GM23338 (cell line): ENCODE measurements around the gene ECPAS. TPM values are rescaled to one million over a fixed set of nuclear protein-coding genes. Genes with fewer than 3 reads are reported as not detected.

Experiments used
- ATAC-seq: fragments of 200-7000 bp; cut with Tn5 transposase; 3 replicates; pipeline ENCODE4 v1.9.1; 2020
- DNase-seq: peaks from one replicate; pipeline ENCODE4 v3.0.0-alpha.2; 2015; ENCODE audit warnings: low spot score
- H2AFZ ChIP-seq: fragments of 200-600 bp; sonication (generic); 2 replicates; pipeline ENCODE4 v1.8.0; 2016; ENCODE audit warnings: antibody characterized with exemption, mild to moderate bottlenecking, moderate library complexity
- H3F3A ChIP-seq: fragments of 200-600 bp; sonication (generic); replicated peaks from 2 replicates; pipeline ENCODE4 v1.8.0; 2017; ENCODE audit warnings: antibody characterized with exemption, mixed run types, low read depth
- H3K27ac ChIP-seq: fragments of 200-600 bp; sonication (generic); 2 replicates; pipeline ENCODE4 v1.6.1; 2016; ENCODE audit warnings: low read depth
- H3K27me3 ChIP-seq: fragments of 200-600 bp; sonication (generic); 2 replicates; pipeline ENCODE4 v1.8.0; 2016; ENCODE audit warnings: mild to moderate bottlenecking, mixed run types, moderate library complexity; ENCODE audit not compliant: insufficient read depth
- H3K36me3 ChIP-seq: fragments of 200-600 bp; sonication (generic); 2 replicates; pipeline ENCODE4 v1.8.0; 2016; ENCODE audit warnings: mild to moderate bottlenecking; ENCODE audit not compliant: insufficient read depth
- H3K4me1 ChIP-seq: fragments of 200-600 bp; sonication (generic); 2 replicates; pipeline ENCODE4 v1.8.0; 2016; ENCODE audit warnings: mild to moderate bottlenecking, moderate library complexity; ENCODE audit not compliant: insufficient read depth
- H3K4me2 ChIP-seq: fragments of 200-600 bp; sonication (generic); 2 replicates; pipeline ENCODE4 v1.7.1; 2017; ENCODE audit warnings: mixed run types
- H3K4me3 ChIP-seq: fragments of 200-600 bp; sonication (generic); 2 replicates; pipeline ENCODE4 v1.6.1; 2016; ENCODE audit warnings: mixed run types
- H3K79me2 ChIP-seq: fragments of 200-600 bp; sonication (generic); replicated peaks from 2 replicates; pipeline ENCODE4 v1.8.0; 2017; ENCODE audit warnings: mild to moderate bottlenecking; ENCODE audit not compliant: insufficient read depth
- H3K9me2 ChIP-seq: fragments of 200-600 bp; sonication (generic); 2 replicates; pipeline ENCODE4 v1.8.0; 2017; ENCODE audit not compliant: insufficient read depth
- H4K20me1 ChIP-seq: fragments of 200-600 bp; sonication (generic); replicated peaks from 2 replicates; pipeline ENCODE4 v1.8.0; 2017; ENCODE audit warnings: mild to moderate bottlenecking; ENCODE audit not compliant: insufficient read depth
- H3K27ac Mint-ChIP-seq: 2 replicates; pipeline ENCODE4 v1.8.0; 2020; ENCODE audit warnings: inconsistent platforms, mild to moderate bottlenecking, moderate library complexity, mixed read lengths
- H3K27me3 Mint-ChIP-seq: 3 replicates; pipeline ENCODE4 v1.8.0; 2022; ENCODE audit warnings: low read depth, mild to moderate bottlenecking, moderate library complexity, mixed read lengths, inconsistent platforms; ENCODE audit not compliant: insufficient read depth, poor library complexity
- H3K36me3 Mint-ChIP-seq: 3 replicates; pipeline ENCODE4 v1.8.0; 2021; ENCODE audit warnings: low read depth, mild to moderate bottlenecking, inconsistent platforms, moderate library complexity, mixed read lengths
- H3K4me1 Mint-ChIP-seq: 3 replicates; pipeline ENCODE4 v1.8.0; 2020; ENCODE audit warnings: mild to moderate bottlenecking, inconsistent platforms, mixed read lengths
- H3K4me3 Mint-ChIP-seq: 3 replicates; pipeline ENCODE4 v1.8.0; 2021; ENCODE audit warnings: moderate library complexity, mild to moderate bottlenecking, inconsistent platforms, mixed read lengths
- H3K9me3 Mint-ChIP-seq: 3 replicates; pipeline ENCODE4 v1.8.0; 2020; ENCODE audit warnings: moderate library complexity, mild to moderate bottlenecking, inconsistent platforms, mixed read lengths
- CREB1 ChIP-seq: fragments of 250-450 bp; sonication (Bioruptor Pico); IDR thresholded peaks from 2 replicates; pipeline ENCODE4 v1.5.0; 2020; ENCODE audit warnings: low read depth, mild to moderate bottlenecking, moderate library complexity
- EZH2 ChIP-seq: fragments of 200-600 bp; sonication (generic); IDR thresholded peaks from one replicate; pipeline ENCODE4 v1.8.0; 2017; ENCODE audit warnings: antibody characterized with exemption, mild to moderate bottlenecking, low read depth; ENCODE audit not compliant: unreplicated experiment
- EZH2phosphoT487 ChIP-seq: fragments of 200-600 bp; sonication (generic); IDR thresholded peaks from one replicate; pipeline ENCODE4 v1.8.1; 2018; ENCODE audit warnings: antibody characterized with exemption; ENCODE audit not compliant: unreplicated experiment
- JUNB ChIP-seq: IDR thresholded peaks from one replicate; pipeline ENCODE4 v1.6.1; 2016; ENCODE audit warnings: antibody characterized with exemption; ENCODE audit not compliant: unreplicated experiment
- NANOG ChIP-seq: IDR thresholded peaks from 2 replicates; pipeline ENCODE4 v1.6.1; 2016; ENCODE audit warnings: antibody characterized with exemption, borderline replicate concordance
- POLR2AphosphoS5 ChIP-seq: IDR thresholded peaks from 2 replicates; pipeline ENCODE4 v1.6.1; 2016; ENCODE audit warnings: antibody characterized with exemption, low read depth
- STAT1 ChIP-seq: IDR thresholded peaks from one replicate; pipeline ENCODE4 v1.6.1; 2016; ENCODE audit warnings: antibody characterized with exemption; ENCODE audit not compliant: unreplicated experiment
- ZNF114 ChIP-seq: fragments of 250-450 bp; sonication (Bioruptor Pico); IDR thresholded peaks from 2 replicates; pipeline ENCODE4 v1.5.0; 2020; ENCODE audit warnings: mild to moderate bottlenecking, moderate library complexity
- ZNF331 ChIP-seq: fragments of 250-450 bp; sonication (Bioruptor Pico); IDR thresholded peaks from 2 replicates; pipeline ENCODE4 v1.5.0; 2020; ENCODE audit warnings: low read depth, mild to moderate bottlenecking, moderate library complexity
- polyA plus RNA-seq: library from polyadenylated mRNA; unstranded; fragments of >200 nt; fragmentation: Nextera tagmentation; extraction: Ambion mirVana; gene quantifications from 2 replicates; pipeline ENCODE4 v1.2.1, GENCODE V29; 2016
- total RNA-seq: library from RNA; depleted of rRNA; stranded (reverse); fragments of >200 nt; shearing (Covaris generic); gene quantifications from 2 replicates; pipeline ENCODE4 v1.2.3, GENCODE V29; 2014
- TF ChIP-seq, protein P1 (sequence below): fragments of 250-450 bp; sonication (Bioruptor Pico); IDR thresholded peaks from 2 replicates; pipeline ENCODE4 v1.5.0; 2020; ENCODE audit warnings: mild to moderate bottlenecking, moderate library complexity
- TF ChIP-seq, protein P2 (sequence below), 2 experiments: fragments of 200-600 bp in 1 of 2; sonication (generic) in 1 of 2; conservative IDR thresholded peaks; 2 replicates each; pipeline versions ENCODE4 v1.5.1 to v1.6.1; 2016 to 2017; ENCODE audit warnings: antibody characterized with exemption in 2 of 2, low read depth in 2 of 2, mild to moderate bottlenecking in 2 of 2, moderate library complexity in 1 of 2
- TF ChIP-seq, protein P3 (sequence below): IDR thresholded peaks from one replicate; pipeline ENCODE4 v1.6.1; 2018; ENCODE audit warnings: antibody characterized with exemption; ENCODE audit not compliant: unreplicated experiment
- TF ChIP-seq, protein P4 (sequence below): IDR thresholded peaks from 2 replicates; pipeline ENCODE4 v1.6.1; 2016; ENCODE audit warnings: antibody characterized with exemption

Gene ECPAS
- total and polyA plus RNA-seq, 2 experiments from 2014 or later = 51.4 to 104 TPM

DNA sequence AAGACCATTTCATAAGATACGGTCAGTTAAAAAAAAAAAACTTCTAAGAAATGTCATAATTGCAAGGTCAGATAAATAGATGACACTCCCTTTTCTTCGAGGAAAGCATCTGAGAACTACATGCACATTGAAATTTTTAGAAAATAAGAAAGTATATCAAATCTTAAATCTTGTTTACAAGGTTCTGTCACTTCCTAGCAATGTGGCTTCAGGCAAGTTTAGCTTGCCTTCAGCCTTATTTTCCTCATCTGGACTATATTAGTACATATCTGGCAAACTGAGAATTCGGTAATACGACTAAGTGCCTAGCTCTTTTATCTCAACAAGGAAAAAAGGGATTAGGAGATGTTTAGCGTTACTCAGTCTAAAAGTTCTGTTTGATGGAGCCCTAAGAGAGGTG, 121.7 kb downstream of the ECPAS start:
- H3K4me1 Mint-ChIP-seq = no peaks in the 10 kb centered on the region; the same call in 2 of the 3 replicates
- no peak overlapping the region for H3K27ac Mint-ChIP-seq
- H2AFZ ChIP-seq = no peak overlapping the region
- no peak for DNase-seq
- ATAC-seq = no peak
- H3K4me2 ChIP-seq = no peak overlapping the region
- no peaks in the 10 kb centered on the region for H4K20me1 ChIP-seq
- no peak overlapping the region for H3K4me3 Mint-ChIP-seq
- no peaks in the 10 kb centered on the region for H3F3A ChIP-seq
- no peaks in the 10 kb centered on the region for H3K9me2 ChIP-seq
- TF ChIP-seq, protein P1, sequence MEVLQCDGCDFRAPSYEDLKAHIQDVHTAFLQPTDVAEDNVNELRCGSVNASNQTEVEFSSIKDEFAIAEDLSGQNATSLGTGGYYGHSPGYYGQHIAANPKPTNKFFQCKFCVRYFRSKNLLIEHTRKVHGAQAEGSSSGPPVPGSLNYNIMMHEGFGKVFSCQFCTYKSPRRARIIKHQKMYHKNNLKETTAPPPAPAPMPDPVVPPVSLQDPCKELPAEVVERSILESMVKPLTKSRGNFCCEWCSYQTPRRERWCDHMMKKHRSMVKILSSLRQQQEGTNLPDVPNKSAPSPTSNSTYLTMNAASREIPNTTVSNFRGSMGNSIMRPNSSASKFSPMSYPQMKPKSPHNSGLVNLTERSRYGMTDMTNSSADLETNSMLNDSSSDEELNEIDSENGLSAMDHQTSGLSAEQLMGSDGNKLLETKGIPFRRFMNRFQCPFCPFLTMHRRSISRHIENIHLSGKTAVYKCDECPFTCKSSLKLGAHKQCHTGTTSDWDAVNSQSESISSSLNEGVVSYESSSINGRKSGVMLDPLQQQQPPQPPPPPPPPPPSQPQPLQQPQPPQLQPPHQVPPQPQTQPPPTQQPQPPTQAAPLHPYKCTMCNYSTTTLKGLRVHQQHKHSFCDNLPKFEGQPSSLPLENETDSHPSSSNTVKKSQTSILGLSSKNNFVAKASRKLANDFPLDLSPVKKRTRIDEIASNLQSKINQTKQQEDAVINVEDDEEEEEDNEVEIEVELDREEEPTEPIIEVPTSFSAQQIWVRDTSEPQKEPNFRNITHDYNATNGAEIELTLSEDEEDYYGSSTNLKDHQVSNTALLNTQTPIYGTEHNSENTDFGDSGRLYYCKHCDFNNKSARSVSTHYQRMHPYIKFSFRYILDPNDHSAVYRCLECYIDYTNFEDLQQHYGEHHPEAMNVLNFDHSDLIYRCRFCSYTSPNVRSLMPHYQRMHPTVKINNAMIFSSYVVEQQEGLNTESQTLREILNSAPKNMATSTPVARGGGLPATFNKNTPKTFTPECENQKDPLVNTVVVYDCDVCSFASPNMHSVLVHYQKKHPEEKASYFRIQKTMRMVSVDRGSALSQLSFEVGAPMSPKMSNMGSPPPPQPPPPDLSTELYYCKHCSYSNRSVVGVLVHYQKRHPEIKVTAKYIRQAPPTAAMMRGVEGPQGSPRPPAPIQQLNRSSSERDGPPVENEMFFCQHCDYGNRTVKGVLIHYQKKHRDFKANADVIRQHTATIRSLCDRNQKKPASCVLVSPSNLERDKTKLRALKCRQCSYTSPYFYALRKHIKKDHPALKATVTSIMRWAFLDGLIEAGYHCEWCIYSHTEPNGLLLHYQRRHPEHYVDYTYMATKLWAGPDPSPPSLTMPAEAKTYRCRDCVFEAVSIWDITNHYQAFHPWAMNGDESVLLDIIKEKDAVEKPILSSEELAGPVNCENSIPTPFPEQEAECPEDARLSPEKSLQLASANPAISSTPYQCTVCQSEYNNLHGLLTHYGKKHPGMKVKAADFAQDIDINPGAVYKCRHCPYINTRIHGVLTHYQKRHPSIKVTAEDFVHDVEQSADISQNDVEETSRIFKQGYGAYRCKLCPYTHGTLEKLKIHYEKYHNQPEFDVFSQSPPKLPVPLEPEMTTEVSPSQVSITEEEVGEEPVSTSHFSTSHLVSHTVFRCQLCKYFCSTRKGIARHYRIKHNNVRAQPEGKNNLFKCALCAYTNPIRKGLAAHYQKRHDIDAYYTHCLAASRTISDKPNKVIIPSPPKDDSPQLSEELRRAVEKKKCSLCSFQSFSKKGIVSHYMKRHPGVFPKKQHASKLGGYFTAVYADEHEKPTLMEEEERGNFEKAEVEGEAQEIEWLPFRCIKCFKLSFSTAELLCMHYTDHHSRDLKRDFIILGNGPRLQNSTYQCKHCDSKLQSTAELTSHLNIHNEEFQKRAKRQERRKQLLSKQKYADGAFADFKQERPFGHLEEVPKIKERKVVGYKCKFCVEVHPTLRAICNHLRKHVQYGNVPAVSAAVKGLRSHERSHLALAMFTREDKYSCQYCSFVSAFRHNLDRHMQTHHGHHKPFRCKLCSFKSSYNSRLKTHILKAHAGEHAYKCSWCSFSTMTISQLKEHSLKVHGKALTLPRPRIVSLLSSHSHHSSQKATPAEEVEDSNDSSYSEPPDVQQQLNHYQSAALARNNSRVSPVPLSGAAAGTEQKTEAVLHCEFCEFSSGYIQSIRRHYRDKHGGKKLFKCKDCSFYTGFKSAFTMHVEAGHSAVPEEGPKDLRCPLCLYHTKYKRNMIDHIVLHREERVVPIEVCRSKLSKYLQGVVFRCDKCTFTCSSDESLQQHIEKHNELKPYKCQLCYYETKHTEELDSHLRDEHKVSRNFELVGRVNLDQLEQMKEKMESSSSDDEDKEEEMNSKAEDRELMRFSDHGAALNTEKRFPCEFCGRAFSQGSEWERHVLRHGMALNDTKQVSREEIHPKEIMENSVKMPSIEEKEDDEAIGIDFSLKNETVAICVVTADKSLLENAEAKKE (CRISPR knock-in tag) = no peak
- TF ChIP-seq, protein P2, sequence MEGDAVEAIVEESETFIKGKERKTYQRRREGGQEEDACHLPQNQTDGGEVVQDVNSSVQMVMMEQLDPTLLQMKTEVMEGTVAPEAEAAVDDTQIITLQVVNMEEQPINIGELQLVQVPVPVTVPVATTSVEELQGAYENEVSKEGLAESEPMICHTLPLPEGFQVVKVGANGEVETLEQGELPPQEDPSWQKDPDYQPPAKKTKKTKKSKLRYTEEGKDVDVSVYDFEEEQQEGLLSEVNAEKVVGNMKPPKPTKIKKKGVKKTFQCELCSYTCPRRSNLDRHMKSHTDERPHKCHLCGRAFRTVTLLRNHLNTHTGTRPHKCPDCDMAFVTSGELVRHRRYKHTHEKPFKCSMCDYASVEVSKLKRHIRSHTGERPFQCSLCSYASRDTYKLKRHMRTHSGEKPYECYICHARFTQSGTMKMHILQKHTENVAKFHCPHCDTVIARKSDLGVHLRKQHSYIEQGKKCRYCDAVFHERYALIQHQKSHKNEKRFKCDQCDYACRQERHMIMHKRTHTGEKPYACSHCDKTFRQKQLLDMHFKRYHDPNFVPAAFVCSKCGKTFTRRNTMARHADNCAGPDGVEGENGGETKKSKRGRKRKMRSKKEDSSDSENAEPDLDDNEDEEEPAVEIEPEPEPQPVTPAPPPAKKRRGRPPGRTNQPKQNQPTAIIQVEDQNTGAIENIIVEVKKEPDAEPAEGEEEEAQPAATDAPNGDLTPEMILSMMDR (conservative IDR thresholded peaks at IDR 0.05; ENCODE audit: low read depth in 2 of 2) = no peak
- TF ChIP-seq STAT1 (no peak), ZNF331 (CRISPR knock-in tag) (no peak), ZNF114 (CRISPR knock-in tag) (no peak), JUNB (no peak), EZH2phosphoT487 (no peak), POLR2AphosphoS5 (no peak), NANOG (no peak), CREB1 (CRISPR knock-in tag) (no peak), EZH2 (no peak)
- TF ChIP-seq, protein P3, sequence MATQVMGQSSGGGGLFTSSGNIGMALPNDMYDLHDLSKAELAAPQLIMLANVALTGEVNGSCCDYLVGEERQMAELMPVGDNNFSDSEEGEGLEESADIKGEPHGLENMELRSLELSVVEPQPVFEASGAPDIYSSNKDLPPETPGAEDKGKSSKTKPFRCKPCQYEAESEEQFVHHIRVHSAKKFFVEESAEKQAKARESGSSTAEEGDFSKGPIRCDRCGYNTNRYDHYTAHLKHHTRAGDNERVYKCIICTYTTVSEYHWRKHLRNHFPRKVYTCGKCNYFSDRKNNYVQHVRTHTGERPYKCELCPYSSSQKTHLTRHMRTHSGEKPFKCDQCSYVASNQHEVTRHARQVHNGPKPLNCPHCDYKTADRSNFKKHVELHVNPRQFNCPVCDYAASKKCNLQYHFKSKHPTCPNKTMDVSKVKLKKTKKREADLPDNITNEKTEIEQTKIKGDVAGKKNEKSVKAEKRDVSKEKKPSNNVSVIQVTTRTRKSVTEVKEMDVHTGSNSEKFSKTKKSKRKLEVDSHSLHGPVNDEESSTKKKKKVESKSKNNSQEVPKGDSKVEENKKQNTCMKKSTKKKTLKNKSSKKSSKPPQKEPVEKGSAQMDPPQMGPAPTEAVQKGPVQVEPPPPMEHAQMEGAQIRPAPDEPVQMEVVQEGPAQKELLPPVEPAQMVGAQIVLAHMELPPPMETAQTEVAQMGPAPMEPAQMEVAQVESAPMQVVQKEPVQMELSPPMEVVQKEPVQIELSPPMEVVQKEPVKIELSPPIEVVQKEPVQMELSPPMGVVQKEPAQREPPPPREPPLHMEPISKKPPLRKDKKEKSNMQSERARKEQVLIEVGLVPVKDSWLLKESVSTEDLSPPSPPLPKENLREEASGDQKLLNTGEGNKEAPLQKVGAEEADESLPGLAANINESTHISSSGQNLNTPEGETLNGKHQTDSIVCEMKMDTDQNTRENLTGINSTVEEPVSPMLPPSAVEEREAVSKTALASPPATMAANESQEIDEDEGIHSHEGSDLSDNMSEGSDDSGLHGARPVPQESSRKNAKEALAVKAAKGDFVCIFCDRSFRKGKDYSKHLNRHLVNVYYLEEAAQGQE = no peak
- TF ChIP-seq, protein P4, sequence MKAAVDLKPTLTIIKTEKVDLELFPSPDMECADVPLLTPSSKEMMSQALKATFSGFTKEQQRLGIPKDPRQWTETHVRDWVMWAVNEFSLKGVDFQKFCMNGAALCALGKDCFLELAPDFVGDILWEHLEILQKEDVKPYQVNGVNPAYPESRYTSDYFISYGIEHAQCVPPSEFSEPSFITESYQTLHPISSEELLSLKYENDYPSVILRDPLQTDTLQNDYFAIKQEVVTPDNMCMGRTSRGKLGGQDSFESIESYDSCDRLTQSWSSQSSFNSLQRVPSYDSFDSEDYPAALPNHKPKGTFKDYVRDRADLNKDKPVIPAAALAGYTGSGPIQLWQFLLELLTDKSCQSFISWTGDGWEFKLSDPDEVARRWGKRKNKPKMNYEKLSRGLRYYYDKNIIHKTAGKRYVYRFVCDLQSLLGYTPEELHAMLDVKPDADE = no peak
- peaks cover 24% of the 10 kb centered on the region for H3K36me3 ChIP-seq
- H3K4me3 ChIP-seq = no peak overlapping the region
- no peaks in the 10 kb centered on the region for H3K9me3 Mint-ChIP-seq
- H3K27ac ChIP-seq = no peak overlapping the region
- H3K27me3 Mint-ChIP-seq = peaks cover under 1% of the 10 kb centered on the region
- H3K4me1 ChIP-seq = no peaks in the 10 kb centered on the region
- H3K79me2 ChIP-seq = no peaks in the 10 kb centered on the region
- H3K36me3 Mint-ChIP-seq = peaks cover 50% of the 10 kb centered on the region; the same call in 2 of the 3 replicates
- H3K27me3 ChIP-seq = no peaks in the 10 kb centered on the region
